Naive thymus-derived CD8-positive, alpha-beta T cell (primary cell): Measurements from ENCODE around the gene SKIL. TPM values are rescaled to one million over a fixed set of nuclear protein-coding genes. Genes with fewer than 3 reads are reported as not detected.

Source experiments
- ATAC-seq, 2 donors: fragments of 150-1000 bp; cut with Tn5 transposase in 1 of 2; sonication (Bioruptor Pico), chemical (Tn5 transposase) in 1 of 2; 1 replicate in 1 of 2; 2 replicates in 1 of 2; pipeline ENCODE4 v1.10.0; 2021; ENCODE audit warnings: mild to moderate bottlenecking in 2 of 2, moderate library complexity in 2 of 2
- POLR2A ChIA-PET: fragments of 350-600 bp; sonication (Branson Sonifier 250); formaldehyde crosslinking; loops from one replicate; lab custom pipeline; 2021; ENCODE audit warnings: antibody characterized with exemption; lab: Charles Lee
- DNase-seq, 10 donors: peaks; one replicate each; pipeline versions ENCODE4 v3.0.0 to v3.0.0-alpha.2; 2020 to 2022
- H3K27ac Mint-ChIP-seq, 10 donors: one replicate each; pipeline ENCODE4 v1.8.0; 2020 to 2022; ENCODE audit warnings: mild to moderate bottlenecking in 10 of 10, mixed read lengths in 10 of 10, moderate library complexity in 4 of 10, inconsistent platforms in 1 of 10
- H3K27me3 Mint-ChIP-seq, 5 donors: one replicate each; pipeline ENCODE4 v1.8.0; 2021 to 2022; ENCODE audit warnings: mixed read lengths in 5 of 5
- H3K36me3 Mint-ChIP-seq, 3 donors: one replicate each; pipeline ENCODE4 v1.8.0; 2020 to 2022; ENCODE audit warnings: mixed read lengths in 3 of 3, mild to moderate bottlenecking in 2 of 3, inconsistent platforms in 1 of 3
- H3K4me1 Mint-ChIP-seq, 4 donors: one replicate each; pipeline ENCODE4 v1.8.0; 2021 to 2022; ENCODE audit warnings: mixed read lengths in 4 of 4
- H3K4me3 Mint-ChIP-seq, 10 donors: one replicate each; pipeline ENCODE4 v1.8.0; 2020 to 2022; ENCODE audit warnings: mild to moderate bottlenecking in 10 of 10, mixed read lengths in 10 of 10, moderate library complexity in 6 of 10, inconsistent platforms in 1 of 10
- H3K9me3 Mint-ChIP-seq, 9 donors: one replicate each; pipeline ENCODE4 v1.8.0; 2020 to 2022; ENCODE audit warnings: mixed read lengths in 9 of 9, mild to moderate bottlenecking in 3 of 9, inconsistent platforms in 1 of 9, moderate library complexity in 1 of 9
- polyA plus RNA-seq, 3 donors: library from polyadenylated mRNA; unstranded; fragments of 300-500 nt; fragmentation: Illumina TruSeq; gene quantifications; one replicate each; pipeline ENCODE4 v1.2.3, GENCODE V29; 2021
- total RNA-seq, 8 experiments: library from RNA in 2 of 8; stranded (reverse) in 2 of 8; gene quantifications; one replicate each; pipeline ENCODE4 v1.2.3 and lab custom pipeline; 2021 to 2026

The SKIL gene
- total and polyA plus RNA-seq, 5 experiments from 2014 or later = 2.5 to 67.2 (median 6.6) TPM

DNA sequence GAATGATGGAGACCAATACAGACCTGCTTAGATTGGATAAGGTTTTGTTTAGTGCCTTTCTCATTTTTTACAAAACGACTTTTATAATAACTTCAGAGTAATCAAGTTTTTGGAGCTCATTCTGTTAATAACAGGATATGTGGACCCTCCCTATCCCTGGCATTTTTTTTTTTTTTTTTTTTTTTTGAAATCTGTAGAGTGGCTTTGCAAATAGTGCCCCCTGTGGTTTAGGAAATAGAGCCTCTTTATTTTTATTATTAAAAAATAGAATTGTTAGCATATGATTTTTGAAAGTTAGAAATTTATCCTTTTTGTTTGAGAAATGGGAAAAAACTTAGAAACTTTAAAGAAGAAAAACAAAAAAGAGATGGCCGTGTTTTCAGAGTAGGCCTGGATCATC, 11.4 kb downstream of the SKIL start:
- no peaks in the 10 kb centered on the region for H3K27me3 Mint-ChIP-seq
- no peak for DNase-seq
- POLR2A ChIA-PET = interaction anchor here (1.7 kb wide), 1 partner anchor 11 kb away, joined by 5 read pairs; the partner anchor contains the start of gene SKIL
- H3K9me3 Mint-ChIP-seq = peaks cover 0 to 4% (median under 1%) of the 10 kb centered on the region in 9 donors
- no peak overlapping the region for H3K4me3 Mint-ChIP-seq
- H3K36me3 Mint-ChIP-seq = peaks cover 0 to 13% (median 13%) of the 10 kb centered on the region in 3 donors
- H3K27ac Mint-ChIP-seq = peak overlapping the region in 2 of 10 donors; percentile 33 to 40
- peaks cover 4 to 66% (median 24%) of the 10 kb centered on the region in 4 donors for H3K4me1 Mint-ChIP-seq
- ATAC-seq = no peak

DNA sequence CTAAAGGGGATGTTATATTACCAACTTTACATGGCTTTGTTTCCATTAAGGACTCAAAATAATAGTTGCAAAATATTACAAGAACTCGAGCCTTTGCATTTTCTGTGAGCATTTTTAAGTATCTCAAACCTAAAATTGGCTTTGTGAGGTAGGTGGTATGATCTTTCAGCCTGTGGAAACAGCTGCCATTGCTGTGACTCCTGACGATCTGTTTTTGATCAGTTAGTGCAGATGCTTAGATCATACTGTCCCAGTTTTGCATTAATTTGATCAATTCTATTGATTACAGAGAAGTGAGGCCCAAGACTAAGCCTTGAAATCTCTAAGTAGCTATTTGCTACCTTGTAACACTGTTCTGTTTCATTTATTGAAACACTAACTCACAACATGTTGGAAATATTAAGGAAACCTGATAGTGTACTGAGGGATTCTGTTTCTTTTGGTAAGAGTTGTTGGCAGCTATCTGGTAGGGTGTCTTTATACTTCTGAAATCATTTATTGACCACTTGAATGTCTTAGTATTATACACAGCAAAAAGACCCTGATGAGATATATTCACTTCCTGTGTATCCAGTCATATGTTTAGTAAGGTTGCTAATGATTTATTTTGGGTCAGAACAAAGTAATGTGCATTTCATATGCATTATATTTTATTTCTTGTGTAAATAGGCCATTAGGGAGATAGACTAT, 14.8 kb downstream of the SKIL start:
- POLR2A ChIA-PET = no interaction called here
- Mint-ChIP-seq H3K36me3 (peaks cover 0 to 7% (median 4%) of the 10 kb centered on the region in 3 donors), H3K9me3 (no peaks in the 10 kb centered on the region), H3K4me3 (peak overlapping the region in 1 of 10 donors; percentile 1), H3K4me1 (peaks cover 9 to 63% (median 23%) of the 10 kb centered on the region in 4 donors), H3K27ac (peak overlapping the region in 1 of 10 donors; percentile 54), H3K27me3 (no peaks in the 10 kb centered on the region)
- ATAC-seq (no peak), DNase-seq (no peak)

GRCh38 chr3:170383567-170383966, 26.1 kb downstream of the SKIL start:
- Mint-ChIP-seq H3K27ac (peak overlapping the region in 5 of 10 donors; percentile 0 to 81 (median 48)), H3K36me3 (peaks cover 0 to 75% (median 35%) of the 10 kb centered on the region in 3 donors), H3K4me1 (peaks cover 2 to 10% (median 6%) of the 10 kb centered on the region in 4 donors), H3K9me3 (peaks cover 0 to 2% (median 0%) of the 10 kb centered on the region in 9 donors), H3K4me3 (no peak overlapping the region), H3K27me3 (no peaks in the 10 kb centered on the region)
- POLR2A ChIA-PET = no interaction called here
- no peak for DNase-seq
- ATAC-seq = no peak

DNA sequence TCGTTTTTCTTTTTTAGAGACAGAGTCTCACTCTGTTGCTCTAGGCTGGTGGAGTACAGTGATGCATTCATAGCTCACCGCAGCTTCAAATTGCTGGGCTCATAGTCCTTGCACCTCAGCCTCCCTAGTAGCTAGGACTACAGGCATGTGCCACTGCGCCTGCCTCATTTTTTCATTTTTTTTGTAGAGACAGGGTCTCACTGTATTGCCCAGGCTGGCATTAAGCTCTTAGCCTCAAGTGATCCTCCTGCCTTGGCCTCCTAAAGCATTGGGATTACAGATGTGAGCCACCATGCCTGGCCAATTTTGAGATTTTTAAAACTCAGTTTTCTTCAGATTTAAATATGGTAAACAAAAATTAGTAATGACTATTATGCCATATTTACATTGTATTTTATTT, 29.0 kb downstream of the SKIL start:
- H3K27ac Mint-ChIP-seq = no peak overlapping the region
- ATAC-seq (no peak), DNase-seq (no peak)
- peaks cover 0 to 2% (median 0%) of the 10 kb centered on the region in 9 donors for H3K9me3 Mint-ChIP-seq
- POLR2A ChIA-PET = interaction anchor here (0.6 kb wide), 1 partner anchor 514 kb away, joined by 6 read pairs; no protein-coding TSS in a partner anchor
- no peak overlapping the region for H3K4me3 Mint-ChIP-seq
- no peaks in the 10 kb centered on the region for H3K27me3 Mint-ChIP-seq
- peaks cover 0 to 81% (median 42%) of the 10 kb centered on the region in 3 donors for H3K36me3 Mint-ChIP-seq
- peaks cover 0 to 7% (median 5%) of the 10 kb centered on the region in 4 donors for H3K4me1 Mint-ChIP-seq

GRCh38 chr3:170387950-170388349, 30.4 kb downstream of the SKIL start:
- H3K4me3 Mint-ChIP-seq = no peak overlapping the region
- no peak for DNase-seq
- H3K27me3 Mint-ChIP-seq = no peaks in the 10 kb centered on the region
- H3K27ac Mint-ChIP-seq = no peak overlapping the region
- peaks cover 0 to 2% (median 0%) of the 10 kb centered on the region in 9 donors for H3K9me3 Mint-ChIP-seq
- POLR2A ChIA-PET = no interaction called here
- H3K36me3 Mint-ChIP-seq = peaks cover 8 to 83% (median 50%) of the 10 kb centered on the region in 3 donors
- ATAC-seq = no peak
- peaks cover 0 to 13% (median 6%) of the 10 kb centered on the region in 4 donors for H3K4me1 Mint-ChIP-seq

DNA sequence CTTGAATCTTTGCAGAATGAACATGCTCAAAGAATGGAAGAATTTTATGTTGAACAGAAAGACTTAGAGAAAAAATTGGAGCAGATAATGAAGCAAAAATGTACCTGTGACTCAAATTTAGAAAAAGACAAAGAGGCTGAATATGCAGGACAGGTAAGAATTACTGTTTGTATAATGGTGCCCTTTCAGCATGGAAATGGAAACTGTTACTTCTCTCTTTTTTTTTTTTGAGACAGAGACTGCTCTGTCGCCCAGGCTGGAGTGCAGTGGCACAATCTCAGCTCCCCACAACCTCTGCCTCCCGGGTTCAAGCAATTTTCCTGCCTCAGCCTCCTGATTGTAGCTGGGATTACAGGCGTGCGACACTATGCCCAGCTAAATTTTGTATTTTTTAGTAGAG, 33.6 kb downstream of the SKIL start:
- peak overlapping the region in 1 of 10 donors; percentile 51 for H3K27ac Mint-ChIP-seq
- ATAC-seq = no peak
- no peak overlapping the region for H3K4me3 Mint-ChIP-seq
- H3K9me3 Mint-ChIP-seq = peaks cover 0 to 2% (median 0%) of the 10 kb centered on the region in 9 donors
- POLR2A ChIA-PET = no interaction called here
- DNase-seq = no peak
- peaks cover 0 to 11% (median 1%) of the 10 kb centered on the region in 4 donors for H3K4me1 Mint-ChIP-seq
- no peaks in the 10 kb centered on the region for H3K27me3 Mint-ChIP-seq
- peaks cover 8 to 59% (median 36%) of the 10 kb centered on the region in 3 donors for H3K36me3 Mint-ChIP-seq

GRCh38 chr3:170397685-170398084, 40.2 kb downstream of the SKIL start:
- H3K27me3 Mint-ChIP-seq = no peaks in the 10 kb centered on the region
- peaks cover 0 to 7% (median 4%) of the 10 kb centered on the region in 3 donors for H3K36me3 Mint-ChIP-seq
- peaks cover 0 to 6% (median 0%) of the 10 kb centered on the region in 4 donors for H3K4me1 Mint-ChIP-seq
- peak overlapping the region in 2 of 10 donors; percentile 12 to 27 for H3K27ac Mint-ChIP-seq
- H3K9me3 Mint-ChIP-seq = peaks cover 0 to 4% (median 0%) of the 10 kb centered on the region in 9 donors
- ATAC-seq (no peak), DNase-seq (no peak)
- no peak overlapping the region for H3K4me3 Mint-ChIP-seq
- POLR2A ChIA-PET = no interaction called here

- Mint-ChIP-seq H3K27me3 (no peaks in the 10 kb centered on the region), H3K27ac (no peak overlapping the region), H3K4me1 (peaks cover 0 to 1% (median 0%) of the 10 kb centered on the region in 4 donors), H3K36me3 (no peaks in the 10 kb centered on the region), H3K4me3 (no peak overlapping the region), H3K9me3 (peaks cover 0 to 7% (median 0%) of the 10 kb centered on the region in 9 donors)
- no peak for ATAC-seq
- no peak for DNase-seq
- POLR2A ChIA-PET = no interaction called here
Observed at GRCh38 chr3:170405101-170405500, 47.6 kb downstream of the SKIL start.

DNA sequence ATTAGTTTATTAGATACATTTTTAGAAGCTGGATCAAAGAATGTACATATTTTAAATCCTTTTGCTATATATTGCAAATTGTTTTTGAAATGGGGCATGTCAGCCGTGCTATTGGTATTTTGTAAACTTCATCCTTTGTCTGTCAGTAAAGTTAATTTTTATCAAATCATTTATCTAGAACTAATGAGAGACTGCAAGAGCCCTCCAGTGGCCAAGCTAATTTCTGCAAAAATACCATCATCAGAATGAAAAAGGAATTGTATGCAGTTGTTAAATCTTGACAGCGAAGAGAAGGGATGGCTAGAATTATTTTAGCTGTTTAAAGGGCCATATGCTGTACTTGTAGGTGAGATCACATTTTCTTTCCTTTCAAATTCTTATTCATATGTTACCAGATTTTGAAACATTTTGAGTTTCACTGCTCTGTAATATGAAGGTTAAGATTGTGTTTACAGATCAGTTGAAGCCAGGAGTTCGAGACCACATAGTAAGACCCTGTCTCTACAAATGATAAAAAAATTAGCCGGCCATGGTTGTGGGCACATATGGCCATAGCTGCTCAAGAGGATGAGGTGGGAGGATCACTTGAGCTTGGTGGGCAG, 53.0 kb downstream of the SKIL start:
- DNase-seq (no peak), ATAC-seq (no peak)
- Mint-ChIP-seq H3K27ac (no peak overlapping the region), H3K9me3 (no peaks in the 10 kb centered on the region), H3K36me3 (no peaks in the 10 kb centered on the region), H3K27me3 (peaks cover 0 to 4% (median 1%) of the 10 kb centered on the region in 5 donors), H3K4me1 (no peaks in the 10 kb centered on the region), H3K4me3 (no peak overlapping the region)
- POLR2A ChIA-PET = no interaction called here

GRCh38 chr3:170413291-170413690, 55.8 kb downstream of the SKIL start:
- Mint-ChIP-seq H3K36me3 (peaks cover 0 to 1% (median 1%) of the 10 kb centered on the region in 3 donors), H3K9me3 (no peaks in the 10 kb centered on the region), H3K27me3 (peaks cover 14 to 19% (median 15%) of the 10 kb centered on the region in 5 donors), H3K4me3 (no peak overlapping the region), H3K27ac (no peak overlapping the region), H3K4me1 (peaks cover 2 to 4% (median 3%) of the 10 kb centered on the region in 4 donors)
- DNase-seq (no peak), ATAC-seq (no peak)
- POLR2A ChIA-PET = no interaction called here

DNA sequence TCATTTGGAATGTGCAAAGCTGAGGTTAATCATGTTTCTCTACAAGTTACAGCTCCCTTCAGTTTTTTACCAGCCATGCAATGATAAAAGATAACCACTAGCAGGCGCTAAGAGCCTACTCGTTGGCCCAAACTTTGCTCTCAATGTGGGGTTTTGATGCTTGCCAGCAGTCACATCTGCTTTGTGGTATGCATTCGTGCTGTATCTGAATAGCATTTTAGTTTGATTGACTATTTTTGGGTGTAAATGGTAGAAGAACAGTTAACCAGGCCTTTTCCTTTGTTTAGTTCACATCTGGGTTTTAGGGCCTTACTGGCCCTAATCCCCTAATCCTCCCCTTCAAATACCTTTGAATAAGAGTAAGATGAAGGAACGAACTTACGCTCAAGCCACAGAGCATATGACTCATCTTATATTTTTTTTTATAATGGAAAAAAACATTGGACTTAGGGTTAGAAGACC, 56.7 kb downstream of the SKIL start:
- peaks cover 0 to 2% (median 2%) of the 10 kb centered on the region in 3 donors for H3K36me3 Mint-ChIP-seq
- DNase-seq (peak in 6 of 10 donors; percentile 23 to 55 (median 37)), ATAC-seq (peak; percentile 53 to 72)
- peaks cover 6 to 9% (median 7%) of the 10 kb centered on the region in 4 donors for H3K4me1 Mint-ChIP-seq
- H3K9me3 Mint-ChIP-seq = no peaks in the 10 kb centered on the region
- H3K27ac Mint-ChIP-seq = peak overlapping the region in 1 of 10 donors; percentile 7
- POLR2A ChIA-PET = no interaction called here
- peaks cover 16 to 23% (median 21%) of the 10 kb centered on the region in 5 donors for H3K27me3 Mint-ChIP-seq
- H3K4me3 Mint-ChIP-seq = no peak overlapping the region

DNA sequence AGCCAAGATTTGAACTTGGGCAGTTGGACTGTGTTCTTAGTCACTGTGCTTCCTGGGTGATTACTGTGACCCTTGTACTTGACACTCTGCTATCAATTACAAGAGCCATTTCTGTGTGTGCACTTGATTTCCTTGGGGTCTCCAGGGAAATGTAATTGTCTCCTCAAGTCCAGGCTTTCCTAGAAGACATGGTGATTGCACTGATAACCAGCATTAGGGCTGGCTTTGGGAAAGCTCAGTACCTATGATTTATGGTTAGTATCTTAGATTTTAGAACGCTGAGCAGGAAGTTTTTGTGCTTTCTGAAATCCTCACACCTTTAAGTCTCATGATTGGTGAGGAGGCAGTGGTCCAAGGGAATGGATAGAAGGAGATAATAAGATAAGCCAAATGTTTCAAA, 59.6 kb downstream of the SKIL start:
- POLR2A ChIA-PET = no interaction called here
- DNase-seq (no peak), ATAC-seq (no peak)
- Mint-ChIP-seq H3K36me3 (peaks cover 0 to 2% (median 2%) of the 10 kb centered on the region in 3 donors), H3K27ac (no peak overlapping the region), H3K4me3 (peak overlapping the region in 3 of 10 donors; percentile 7 to 80 (median 31)), H3K9me3 (no peaks in the 10 kb centered on the region), H3K27me3 (peaks cover 26 to 52% (median 34%) of the 10 kb centered on the region in 5 donors), H3K4me1 (peaks cover 9 to 19% (median 18%) of the 10 kb centered on the region in 4 donors)
